Embryonic facial prominence (tissue), 1 donor: Measurements from ENCODE around the gene FEM1B.

Experiments used
- DNase-seq: peaks from one replicate; pipeline ENCODE4 v3.0.0-alpha.2; 2016; ENCODE audit errors: extremely low spot score

FEM1B gene

GRCh38 chr15:68259883-68260282, 17.7 kb upstream of the FEM1B start:
- DNase-seq = no peak

- DNase-seq = no peak
Observed at GRCh38 chr15:68261241-68261640, 16.3 kb upstream of the FEM1B start.

DNA sequence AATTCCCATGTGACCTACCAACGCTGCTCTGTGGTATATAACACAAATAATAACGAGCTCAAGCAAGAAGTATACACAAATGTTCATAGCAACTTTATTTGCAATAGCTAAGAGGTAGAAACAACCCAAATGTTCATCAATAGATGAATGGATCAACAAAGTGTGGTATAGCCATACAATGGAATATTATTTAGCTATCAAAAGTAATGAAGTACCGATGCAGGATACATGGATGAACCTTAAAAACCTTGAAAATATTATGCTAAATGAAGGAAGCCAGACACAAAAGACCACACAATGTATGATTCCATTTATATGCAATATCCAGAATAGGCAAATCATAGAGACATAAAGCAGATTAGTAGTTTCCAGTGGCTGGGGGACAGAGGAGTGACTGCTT, 15.6 kb upstream of the FEM1B start:
- no peak for DNase-seq

DNA sequence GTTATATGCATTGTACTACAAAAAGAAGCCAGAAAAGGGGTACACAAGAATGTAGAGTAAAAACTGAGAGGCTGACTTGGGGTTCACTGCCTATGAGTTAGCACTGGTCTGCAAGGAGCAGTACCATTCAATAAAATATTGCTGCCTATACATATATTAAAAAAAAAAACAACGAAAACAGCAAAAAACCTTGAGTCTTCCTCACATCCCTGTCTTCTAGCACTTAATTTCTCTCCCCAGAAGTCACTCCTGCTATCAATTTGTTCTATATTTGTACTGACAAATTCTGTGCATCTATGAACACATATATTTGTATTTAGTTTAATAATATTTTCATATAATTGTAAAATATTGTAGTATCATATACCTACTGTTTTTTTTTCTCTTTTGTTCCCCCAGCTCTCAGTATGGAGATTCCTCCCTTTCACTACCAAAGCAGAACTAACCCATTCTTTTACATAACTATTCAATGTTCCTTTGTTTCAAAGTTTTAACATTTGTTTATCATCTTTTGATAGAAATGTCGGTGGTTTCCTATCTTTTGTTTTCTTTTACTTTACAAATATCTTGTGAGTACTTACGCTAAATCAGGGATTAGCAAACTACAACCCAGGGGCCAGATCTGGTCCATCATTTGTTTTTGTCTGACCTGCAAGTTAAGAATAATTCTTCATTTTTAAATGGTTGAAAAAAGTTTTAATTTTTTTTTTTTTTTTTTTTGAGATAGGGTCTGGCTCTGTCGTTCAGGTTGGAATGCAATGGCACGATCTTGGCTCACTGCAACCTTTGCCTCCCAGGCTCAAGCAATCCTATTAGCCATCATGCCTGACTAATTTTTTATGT, 14.8 kb upstream of the FEM1B start:
- DNase-seq = no peak

GRCh38 chr15:68264282-68264681, 13.3 kb upstream of the FEM1B start:
- DNase-seq = no peak

DNA sequence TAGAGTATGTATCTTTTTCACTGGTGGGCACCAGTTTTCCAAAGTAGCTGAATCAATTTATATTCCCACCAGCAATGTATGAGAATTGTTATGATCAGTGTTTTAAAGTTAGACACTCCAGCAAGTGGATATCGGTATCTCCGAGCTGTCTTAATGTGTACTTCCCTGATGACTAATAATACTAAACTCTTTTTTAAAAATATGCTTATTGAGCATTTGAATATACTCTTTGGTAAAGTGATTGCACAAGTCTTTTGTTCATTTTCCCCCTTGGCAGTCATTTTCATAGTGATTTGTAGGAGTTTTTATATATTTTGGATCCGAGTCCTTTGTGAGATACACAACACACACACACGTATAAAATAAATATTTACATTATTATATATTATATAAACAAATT, 12.5 kb upstream of the FEM1B start:
- no peak for DNase-seq

DNA sequence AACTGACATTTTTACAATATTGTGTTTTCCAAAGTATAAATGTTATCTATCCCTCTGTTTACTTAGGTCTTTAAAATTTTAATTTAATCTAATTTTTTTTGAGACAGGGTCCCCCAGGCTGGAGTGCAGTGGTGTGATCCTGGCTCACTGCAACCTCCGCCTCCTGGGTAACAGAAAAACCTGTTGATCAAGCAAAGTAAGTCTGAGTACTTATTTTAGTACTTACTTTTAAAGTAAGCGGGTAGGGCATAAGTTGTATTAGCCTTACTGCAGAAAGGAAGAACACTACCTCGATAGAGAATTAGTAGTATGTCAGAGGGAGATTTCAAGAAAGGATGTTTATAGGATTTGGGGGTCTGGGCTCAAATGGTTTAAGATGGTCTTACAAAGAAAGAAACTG, 11.9 kb upstream of the FEM1B start:
- DNase-seq = no peak

DNA sequence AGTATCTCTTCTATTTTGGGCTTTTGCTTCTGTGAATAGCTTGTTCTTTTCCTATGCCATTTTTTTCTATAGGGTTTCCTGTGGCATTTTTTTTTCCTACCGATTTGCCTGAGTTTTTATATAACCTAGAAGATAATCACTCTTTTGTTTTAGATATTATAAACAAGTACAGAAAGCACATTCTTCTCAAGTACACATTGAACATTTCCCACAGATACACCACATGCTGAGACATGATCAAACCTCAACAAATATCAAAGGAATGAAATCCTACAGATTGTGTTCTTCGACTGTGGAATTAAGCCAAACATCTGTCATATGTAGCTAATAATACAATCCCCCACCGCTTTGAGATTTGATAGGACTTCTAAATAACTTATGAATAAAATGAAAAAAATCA, 9.1 kb upstream of the FEM1B start:
- no peak for DNase-seq

DNA sequence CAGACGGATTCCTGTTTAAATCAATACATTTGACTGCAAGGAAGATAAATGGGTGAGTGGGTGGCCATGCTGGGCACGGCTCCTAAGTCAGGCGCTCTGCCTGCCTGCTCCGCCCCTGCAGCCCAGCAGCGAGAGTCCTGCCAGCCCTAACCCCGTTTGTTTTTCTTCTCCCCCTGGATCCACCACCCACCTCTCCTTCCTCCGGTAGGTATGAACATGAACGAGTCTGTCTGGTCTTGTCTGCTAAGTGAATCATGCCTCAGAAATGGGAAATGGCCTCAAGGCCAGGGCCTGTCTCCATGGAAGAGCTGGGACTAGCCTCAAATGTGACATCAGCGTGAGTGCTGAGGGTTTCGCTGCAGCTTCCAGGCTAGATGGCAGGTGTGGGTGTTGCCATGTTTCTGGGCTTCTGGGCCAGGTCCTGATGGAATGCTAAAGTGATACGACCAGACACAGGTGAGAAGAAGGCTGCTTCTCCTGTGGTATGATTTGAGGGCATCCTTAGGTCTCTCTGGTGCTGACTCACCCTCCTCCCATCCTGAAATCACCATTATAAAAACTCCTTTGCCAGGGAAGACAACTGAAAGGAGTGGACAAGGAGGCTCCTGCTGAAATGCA, 5.6 kb upstream of the FEM1B start:
- no peak for DNase-seq

DNA sequence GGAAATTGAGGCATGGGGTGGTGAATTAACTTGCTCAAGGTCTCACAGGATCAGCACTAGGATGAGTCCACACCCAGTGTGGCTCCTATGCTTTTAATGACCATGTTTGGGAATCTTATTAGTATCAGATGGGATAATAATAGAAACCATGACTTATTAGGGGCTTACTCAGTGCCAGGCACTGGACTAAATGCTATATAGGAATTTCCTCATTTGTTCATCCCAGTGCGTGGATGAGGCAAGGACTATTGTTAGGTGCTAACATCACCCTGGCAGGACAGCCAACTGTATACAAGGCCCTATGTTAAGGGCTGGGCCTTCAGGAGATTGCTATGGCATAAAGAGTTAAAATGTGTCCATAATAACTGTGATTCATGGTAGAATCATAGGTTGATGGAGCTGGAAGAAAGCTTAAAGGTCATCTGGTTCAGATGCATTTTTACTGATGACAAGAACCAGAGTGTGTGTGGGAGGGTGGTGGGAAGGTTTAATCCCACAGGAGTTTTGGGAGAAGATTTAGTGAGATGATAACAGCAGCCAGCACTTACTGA, 4.7 kb upstream of the FEM1B start:
- no peak for DNase-seq

DNA sequence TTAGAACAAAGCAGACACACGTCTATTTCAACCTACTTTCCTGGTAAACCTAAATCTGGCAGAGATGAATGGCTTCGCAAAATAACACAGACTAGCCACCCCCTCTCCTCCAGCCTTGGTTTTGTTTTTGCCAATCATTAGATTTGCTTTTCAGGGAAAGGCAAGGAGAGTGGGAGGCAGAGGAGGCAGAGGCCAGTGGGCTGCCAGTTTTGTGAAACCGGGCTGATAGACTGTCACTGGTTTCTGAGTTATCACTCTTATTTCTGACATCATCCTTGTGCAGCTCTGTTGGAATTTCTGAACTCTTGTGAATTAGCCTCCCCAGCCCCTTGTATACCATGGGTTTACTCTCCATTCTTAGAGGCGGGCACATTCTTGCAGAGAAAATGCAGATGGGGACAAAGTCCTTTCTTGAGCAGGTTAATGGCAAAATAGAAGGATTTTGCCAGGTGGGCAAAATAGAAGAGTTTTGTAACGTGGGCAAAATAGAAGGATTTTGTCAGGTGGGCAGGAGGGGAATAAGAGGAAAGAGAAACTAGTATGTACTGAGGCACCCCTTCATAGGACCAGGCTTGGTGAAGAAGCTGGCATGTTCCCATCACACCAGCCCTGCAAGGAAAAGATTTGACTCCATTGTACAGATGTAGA, 3.2 kb upstream of the FEM1B start:
- no peak for DNase-seq

- no peak for DNase-seq
Observed at GRCh38 chr15:68275165-68275746, 2.3 kb upstream of the FEM1B start.

DNA sequence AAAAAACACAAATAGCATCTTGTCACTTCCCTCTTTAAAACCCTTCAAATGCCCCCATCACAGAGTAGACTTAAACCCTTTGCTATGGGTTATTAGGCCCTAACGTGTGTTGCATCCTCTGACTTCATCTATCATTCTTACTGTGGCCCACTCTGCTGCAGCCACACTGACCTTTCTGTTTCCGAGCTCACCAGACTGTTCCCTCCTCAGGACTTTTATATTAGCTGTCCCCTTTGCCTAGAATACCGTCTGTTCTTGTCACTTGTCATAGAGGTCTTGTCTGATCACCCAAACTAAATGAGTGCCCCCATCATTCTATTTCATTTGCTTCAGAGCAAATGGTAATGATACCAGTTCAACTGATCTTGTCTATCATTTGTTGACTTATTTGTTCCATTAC, 877 bp upstream of the FEM1B start:
- DNase-seq = no peak

DNA sequence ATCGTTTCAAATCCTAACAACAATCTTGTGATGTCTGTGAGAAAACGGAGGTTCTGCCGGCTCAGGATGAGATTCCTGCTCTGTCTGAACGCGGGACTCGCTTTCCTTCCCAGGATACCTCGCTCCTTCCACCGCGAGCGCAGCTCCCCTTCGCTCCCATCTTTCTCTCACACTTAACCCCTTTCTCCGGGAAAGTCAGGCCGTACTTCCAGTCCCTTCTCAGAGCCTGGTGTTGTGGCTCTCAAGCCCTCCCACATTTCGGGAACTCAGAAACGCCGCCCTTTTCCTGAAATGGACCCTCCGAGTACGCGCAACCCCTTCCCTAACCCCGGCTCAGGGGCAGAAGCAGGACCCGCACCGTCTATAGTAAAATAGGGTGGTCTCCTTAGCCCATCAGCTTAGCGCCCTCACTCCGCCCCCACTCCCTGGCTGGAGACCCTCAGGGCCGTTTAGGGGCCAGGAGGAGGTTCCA, 378 bp upstream of the FEM1B start:
- peak; percentile 67 for DNase-seq

DNA sequence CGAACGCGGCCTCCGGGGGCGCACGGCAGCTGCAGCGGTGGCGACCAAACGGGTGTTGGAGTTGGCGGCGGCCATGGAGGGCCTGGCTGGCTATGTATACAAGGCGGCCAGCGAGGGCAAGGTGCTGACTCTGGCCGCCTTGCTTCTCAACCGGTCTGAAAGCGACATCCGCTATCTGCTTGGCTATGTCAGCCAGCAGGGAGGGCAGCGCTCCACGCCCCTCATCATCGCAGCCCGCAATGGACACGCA, 725 bp downstream of the FEM1B start:
- DNase-seq = no peak

DNA sequence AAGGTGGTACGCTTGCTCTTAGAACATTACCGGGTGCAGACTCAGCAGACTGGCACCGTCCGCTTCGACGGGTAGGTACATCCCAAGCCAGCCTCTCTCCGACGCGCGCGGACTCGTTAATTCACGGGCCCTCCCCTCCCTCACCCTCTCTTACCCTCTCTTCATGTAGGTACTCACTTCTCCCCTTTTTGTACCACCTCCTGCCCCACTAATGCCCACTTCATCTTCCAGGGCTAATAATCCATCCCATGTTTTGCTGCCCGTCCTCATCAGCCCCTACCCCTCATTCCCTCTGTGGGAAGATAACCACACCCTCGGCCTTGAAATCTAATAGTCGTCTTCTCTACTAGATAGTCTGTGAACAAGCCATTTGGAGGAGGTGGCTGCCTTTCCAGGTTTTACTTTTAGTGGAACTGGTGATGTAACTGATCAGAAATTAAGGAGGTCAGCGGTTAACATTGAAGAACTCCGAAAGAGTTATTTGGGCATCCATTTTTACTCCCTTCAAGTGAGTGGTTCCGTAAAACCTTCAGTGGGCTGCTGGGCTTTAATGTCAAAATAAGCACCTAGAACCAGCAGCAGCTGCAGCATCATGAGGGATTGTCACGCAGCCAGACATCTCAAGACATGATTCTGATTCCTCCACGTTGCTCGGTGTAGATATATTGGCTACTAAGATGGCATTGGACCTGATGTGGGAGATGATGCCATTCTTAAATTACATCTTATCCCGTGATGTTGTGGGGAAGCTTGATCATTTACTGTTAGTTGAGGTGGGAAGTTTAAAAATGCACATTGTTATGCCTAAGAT, 1.3 kb downstream of the FEM1B start:
- no peak for DNase-seq

- no peak for DNase-seq
Observed at GRCh38 chr15:68279779-68280753, 2.5 kb downstream of the FEM1B start.

DNA sequence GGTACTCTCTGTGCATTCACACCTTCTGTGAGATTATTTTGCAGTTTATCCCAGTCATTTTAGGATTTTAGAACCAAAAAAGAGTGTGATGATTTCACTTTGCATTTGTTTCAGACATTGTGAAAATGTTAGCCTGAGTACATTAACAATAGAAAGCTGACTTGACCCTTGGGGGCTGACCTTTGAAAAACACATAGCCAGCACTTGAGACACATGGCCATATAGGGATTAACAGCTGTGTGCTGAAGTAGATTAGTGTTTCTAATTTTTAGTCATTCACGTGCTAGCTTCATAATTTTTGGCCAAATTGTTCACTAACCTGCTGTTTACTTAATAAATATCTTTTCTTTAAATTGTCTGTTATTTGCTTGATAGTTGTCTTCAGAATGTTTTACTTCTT, 3.5 kb downstream of the FEM1B start:
- no peak for DNase-seq

DNA sequence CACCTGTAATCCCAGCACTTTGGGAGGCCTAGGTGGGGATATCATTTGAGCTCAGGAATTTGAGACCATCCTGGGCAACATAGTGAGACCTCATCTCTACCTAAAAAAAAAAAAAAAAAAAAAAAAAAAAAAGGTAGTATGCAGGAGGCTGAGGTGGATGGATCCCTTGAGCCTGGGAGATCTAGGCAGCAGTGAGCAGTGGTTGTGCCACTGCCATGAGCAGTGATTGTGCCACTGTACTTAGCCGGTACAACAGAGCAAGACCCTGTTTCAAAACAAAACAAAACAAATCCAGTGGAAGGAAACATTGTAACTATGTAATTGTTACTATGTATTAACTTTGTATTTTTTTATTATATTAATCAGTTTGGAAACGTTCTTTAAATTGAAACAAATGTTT, 5.9 kb downstream of the FEM1B start:
- DNase-seq = no peak

DNA sequence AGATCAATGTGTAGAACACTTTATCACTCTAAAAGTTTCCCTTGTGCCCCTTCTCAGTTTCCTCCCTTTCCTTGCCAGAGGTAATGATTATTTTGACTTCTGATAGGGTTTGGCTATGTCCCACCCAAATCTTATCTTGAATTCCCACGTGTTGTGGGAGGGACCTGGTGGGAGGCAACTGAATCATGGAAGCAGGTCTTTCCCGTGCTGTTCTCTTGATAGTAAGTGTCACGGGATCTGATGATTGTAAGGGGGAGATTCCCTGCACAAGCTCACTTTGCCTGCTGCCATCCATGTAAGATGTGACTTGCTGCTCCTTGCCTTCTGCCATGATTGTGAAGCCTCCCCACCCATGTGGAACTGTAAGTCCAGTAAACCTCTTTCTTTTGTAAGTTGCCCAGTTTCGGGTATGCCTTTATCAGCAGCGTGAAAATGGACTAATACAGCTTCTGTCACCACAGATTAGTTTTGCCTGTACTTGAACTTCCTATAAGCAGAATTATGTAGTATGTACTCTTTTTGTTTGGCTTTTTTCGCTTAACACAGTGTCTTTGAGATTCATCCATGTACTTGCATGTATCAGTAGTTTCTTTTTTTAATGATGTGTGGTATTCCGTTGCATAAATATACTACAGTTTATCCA, 7.2 kb downstream of the FEM1B start:
- no peak for DNase-seq
